Endothelial cell of umbilical vein (primary cell): ENCODE results near the gene CTNND2.

Experiments used
- CTCF ChIP-seq, 2 donors: IDR thresholded peaks; 1 replicate in 1 of 2; 2 replicates in 1 of 2; pipeline ENCODE4 v1.5.1; 2011; ENCODE audit warnings: low read length in 2 of 2, mild to moderate bottlenecking in 2 of 2, moderate library complexity in 2 of 2, control low read depth in 1 of 2, inconsistent platforms in 1 of 2, low read depth in 1 of 2; ENCODE audit not compliant: insufficient read depth in 1 of 2; ENCODE audit errors: extremely low read depth in 1 of 2
- EZH2 ChIP-seq: IDR thresholded peaks from 2 replicates; pipeline ENCODE4 v1.6.1; 2012; ENCODE audit warnings: borderline replicate concordance, low read depth, mild to moderate bottlenecking, moderate library complexity, low read length, inconsistent platforms; ENCODE audit not compliant: severe bottlenecking
- GATA2 ChIP-seq: IDR thresholded peaks from 2 replicates; pipeline ENCODE4 v1.7.0; 2011; ENCODE audit warnings: low read depth, mild to moderate bottlenecking, moderate library complexity, mixed read lengths, low read length; ENCODE audit not compliant: insufficient read length, insufficient read depth
- MAX ChIP-seq: IDR thresholded peaks from 2 replicates; pipeline ENCODE4 v1.6.1; 2011; ENCODE audit not compliant: insufficient read depth, insufficient read length
- MYC ChIP-seq: IDR thresholded peaks from one replicate; pipeline ENCODE4 v1.6.1; 2011; ENCODE audit warnings: mild to moderate bottlenecking, low read depth, low read length
- POLR2A ChIP-seq: IDR thresholded peaks from 2 replicates; pipeline ENCODE4 v1.6.1; 2012; ENCODE audit warnings: low read depth, mild to moderate bottlenecking, control low read depth, low read length
- POLR2AphosphoS5 ChIP-seq: IDR thresholded peaks from 2 replicates; pipeline ENCODE4 v1.6.1; 2012; ENCODE audit warnings: low read depth, mild to moderate bottlenecking, control low read depth, low read length, moderate library complexity; ENCODE audit not compliant: insufficient read depth

- TF ChIP-seq CTCF (IDR thresholded peaks at IDR 0.05; ENCODE audit: extremely low read depth in 1 of 2, insufficient read depth in 1 of 2, low read depth in 1 of 2, low read length in 2 of 2) = no peak
- TF ChIP-seq EZH2 = no peak
- no peak for TF ChIP-seq POLR2A
- TF ChIP-seq POLR2AphosphoS5 = no peak
- no peak for TF ChIP-seq MAX
- TF ChIP-seq MYC = no peak
- TF ChIP-seq GATA2 = no peak
Measured at GRCh38 chr5:11918463-11919045, 14.3 kb upstream of the CTNND2 start.
